Osteoblast (primary cell): Measurements from ENCODE around the gene FNDC3B. TPM values are rescaled to one million over a fixed set of nuclear protein-coding genes. Genes with fewer than 3 reads are reported as not detected.
A peak's percentile ranks its signal among the peaks of the same experiment; 100 is the strongest.
"Not testable (repeated sequence)": the region's sequence is repeated elsewhere in the genome, so short reads cannot be mapped to it uniquely, and the experiment has no call there.

Experiments used
- DNase-seq: peaks from one replicate; pipeline ENCODE4 v3.0.0; 2011; ENCODE audit warnings: low spot score, mixed read lengths; ENCODE audit not compliant: insufficient read length; ENCODE audit errors: missing footprints
- H2AFZ ChIP-seq: 2 replicates; pipeline ENCODE4 v1.6.0; 2011; ENCODE audit warnings: mild to moderate bottlenecking, low read length
- H3K27ac ChIP-seq: 2 replicates; pipeline ENCODE4 v1.5.1; 2011; ENCODE audit warnings: mild to moderate bottlenecking, low read depth, low read length, moderate library complexity
- H3K27me3 ChIP-seq: 2 replicates; pipeline ENCODE4 v1.6.0; 2012; ENCODE audit warnings: mild to moderate bottlenecking, control low read depth, inconsistent platforms, low read length, moderate library complexity; ENCODE audit not compliant: insufficient read depth
- H3K36me3 ChIP-seq: 2 replicates; pipeline ENCODE4 v1.5.1; 2011; ENCODE audit warnings: mild to moderate bottlenecking, low read length, control low read depth, moderate library complexity; ENCODE audit not compliant: insufficient read depth
- H3K4me1 ChIP-seq: 2 replicates; pipeline ENCODE4 v1.5.1; 2011; ENCODE audit warnings: mild to moderate bottlenecking, low read length, control low read depth, moderate library complexity; ENCODE audit not compliant: insufficient read depth
- H3K4me2 ChIP-seq: 2 replicates; pipeline ENCODE4 v1.6.0; 2011; ENCODE audit warnings: mild to moderate bottlenecking, low read length; ENCODE audit not compliant: insufficient read depth
- H3K4me3 ChIP-seq: fragments of 200-600 bp; sonication (generic); 3 replicates; pipeline ENCODE4 v1.5.1; 2012; ENCODE audit warnings: mild to moderate bottlenecking, low read length, inconsistent platforms; ENCODE audit not compliant: insufficient read depth
- H3K79me2 ChIP-seq: 2 replicates; pipeline ENCODE4 v1.6.0; 2012; ENCODE audit warnings: mild to moderate bottlenecking, low read length, control low read depth, inconsistent platforms; ENCODE audit not compliant: insufficient read depth
- H3K9me3 ChIP-seq: 2 replicates; pipeline ENCODE4 v1.5.1; 2011; ENCODE audit warnings: low read depth, low read length, control low read depth
- H4K20me1 ChIP-seq: 2 replicates; pipeline ENCODE4 v1.6.0; 2012; ENCODE audit warnings: mild to moderate bottlenecking, low read length, control low read depth; ENCODE audit not compliant: insufficient read depth
- CTCF ChIP-seq: IDR thresholded peaks from 2 replicates; pipeline ENCODE4 v1.5.1; 2011; ENCODE audit warnings: mild to moderate bottlenecking, low read depth, low read length, moderate library complexity; ENCODE audit errors: extremely low read depth
- total RNA-seq: library from RNA; depleted of rRNA; stranded (reverse); fragments of >200 nt; gene quantifications from 2 replicates; pipeline ENCODE4 v1.2.3, GENCODE V29; 2012

The FNDC3B gene
- total RNA-seq, 1 donor: 179 TPM

GRCh38 chr3:171995486-171995885 lies 43.9 kb upstream of the FNDC3B start:
- no peak for TF ChIP-seq CTCF
- no peaks in the 10 kb centered on the region for H3K36me3 ChIP-seq
- no peak overlapping the region for H3K4me3 ChIP-seq
- H3K4me2 ChIP-seq: peak overlapping the region; percentile 12
- no peaks in the 10 kb centered on the region for H4K20me1 ChIP-seq
- no peaks in the 10 kb centered on the region for H3K9me3 ChIP-seq
- H3K79me2 ChIP-seq: no peaks in the 10 kb centered on the region
- H2AFZ ChIP-seq: no peak overlapping the region
- no peak overlapping the region for H3K27ac ChIP-seq
- H3K4me1 ChIP-seq: peaks cover 14% of the 10 kb centered on the region
- no peaks in the 10 kb centered on the region for H3K27me3 ChIP-seq
- DNase-seq: no peak

GRCh38 chr3:171996178-171996817 lies 43.1 kb upstream of the FNDC3B start:
- no peak for DNase-seq

GRCh38 chr3:171998731-171999130 lies 40.6 kb upstream of the FNDC3B start:
- not testable (repeated sequence) for H3K36me3 ChIP-seq, H3K4me3 ChIP-seq, H3K9me3 ChIP-seq, H2AFZ ChIP-seq, H4K20me1 ChIP-seq, H3K27me3 ChIP-seq, H3K4me2 ChIP-seq, H3K27ac ChIP-seq, DNase-seq, H3K79me2 ChIP-seq
- peaks cover 14% of the 10 kb centered on the region for H3K4me1 ChIP-seq

More at GRCh38 chr3:171996178-171996817, 43.1 kb upstream of the FNDC3B start:
- Histone ChIP-seq H3K9me3 (no peaks in the 10 kb centered on the region), H3K4me2 (no peak overlapping the region), H2AFZ (no peak overlapping the region), H3K79me2 (no peaks in the 10 kb centered on the region), H3K27ac (no peak overlapping the region), H3K36me3 (no peaks in the 10 kb centered on the region), H4K20me1 (no peaks in the 10 kb centered on the region), H3K4me1 (peaks cover 14% of the 10 kb centered on the region), H3K27me3 (no peaks in the 10 kb centered on the region), H3K4me3 (no peak overlapping the region)
- TF ChIP-seq CTCF: no peak

GRCh38 chr3:172001616-172002015 lies 37.8 kb upstream of the FNDC3B start:
- H3K4me3 ChIP-seq, H3K27ac ChIP-seq, DNase-seq, H3K4me1 ChIP-seq, H3K4me2 ChIP-seq, H2AFZ ChIP-seq, H3K9me3 ChIP-seq, H3K79me2 ChIP-seq, H3K27me3 ChIP-seq, H4K20me1 ChIP-seq, H3K36me3 ChIP-seq: not testable (repeated sequence)

GRCh38 chr3:172002512-172003078 lies 36.8 kb upstream of the FNDC3B start:
- Histone ChIP-seq H3K36me3 (no peaks in the 10 kb centered on the region), H3K79me2 (no peaks in the 10 kb centered on the region), H2AFZ (peak overlapping the region; percentile 36), H3K9me3 (no peaks in the 10 kb centered on the region), H4K20me1 (no peaks in the 10 kb centered on the region), H3K4me2 (no peak overlapping the region), H3K27me3 (no peaks in the 10 kb centered on the region), H3K4me1 (no peaks in the 10 kb centered on the region), H3K4me3 (no peak overlapping the region), H3K27ac (no peak overlapping the region)
- no peak for DNase-seq
- TF ChIP-seq CTCF: no peak
